Forelimb muscle (tissue), 1 donor: Measurements from ENCODE around the gene NFKB1. TPM values are rescaled to one million over a fixed set of nuclear protein-coding genes. Genes with fewer than 3 reads are reported as not detected.
"Not testable (repeated sequence)": the region's sequence is repeated elsewhere in the genome, so short reads cannot be mapped to it uniquely, and the experiment has no call there.

Source experiments
- DNase-seq: peaks from one replicate; pipeline ENCODE4 v3.0.0-alpha.2; 2013; ENCODE audit warnings: low read depth
- polyA plus RNA-seq: library from polyadenylated mRNA; unstranded; fragments of 120-200 nt; gene quantifications from one replicate; pipeline ENCODE4 v1.2.1, GENCODE V29; 2013; ENCODE audit not compliant: insufficient read length

Gene NFKB1, protein sequence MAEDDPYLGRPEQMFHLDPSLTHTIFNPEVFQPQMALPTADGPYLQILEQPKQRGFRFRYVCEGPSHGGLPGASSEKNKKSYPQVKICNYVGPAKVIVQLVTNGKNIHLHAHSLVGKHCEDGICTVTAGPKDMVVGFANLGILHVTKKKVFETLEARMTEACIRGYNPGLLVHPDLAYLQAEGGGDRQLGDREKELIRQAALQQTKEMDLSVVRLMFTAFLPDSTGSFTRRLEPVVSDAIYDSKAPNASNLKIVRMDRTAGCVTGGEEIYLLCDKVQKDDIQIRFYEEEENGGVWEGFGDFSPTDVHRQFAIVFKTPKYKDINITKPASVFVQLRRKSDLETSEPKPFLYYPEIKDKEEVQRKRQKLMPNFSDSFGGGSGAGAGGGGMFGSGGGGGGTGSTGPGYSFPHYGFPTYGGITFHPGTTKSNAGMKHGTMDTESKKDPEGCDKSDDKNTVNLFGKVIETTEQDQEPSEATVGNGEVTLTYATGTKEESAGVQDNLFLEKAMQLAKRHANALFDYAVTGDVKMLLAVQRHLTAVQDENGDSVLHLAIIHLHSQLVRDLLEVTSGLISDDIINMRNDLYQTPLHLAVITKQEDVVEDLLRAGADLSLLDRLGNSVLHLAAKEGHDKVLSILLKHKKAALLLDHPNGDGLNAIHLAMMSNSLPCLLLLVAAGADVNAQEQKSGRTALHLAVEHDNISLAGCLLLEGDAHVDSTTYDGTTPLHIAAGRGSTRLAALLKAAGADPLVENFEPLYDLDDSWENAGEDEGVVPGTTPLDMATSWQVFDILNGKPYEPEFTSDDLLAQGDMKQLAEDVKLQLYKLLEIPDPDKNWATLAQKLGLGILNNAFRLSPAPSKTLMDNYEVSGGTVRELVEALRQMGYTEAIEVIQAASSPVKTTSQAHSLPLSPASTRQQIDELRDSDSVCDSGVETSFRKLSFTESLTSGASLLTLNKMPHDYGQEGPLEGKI
- polyA plus RNA-seq, result 17.0 TPM

DNA sequence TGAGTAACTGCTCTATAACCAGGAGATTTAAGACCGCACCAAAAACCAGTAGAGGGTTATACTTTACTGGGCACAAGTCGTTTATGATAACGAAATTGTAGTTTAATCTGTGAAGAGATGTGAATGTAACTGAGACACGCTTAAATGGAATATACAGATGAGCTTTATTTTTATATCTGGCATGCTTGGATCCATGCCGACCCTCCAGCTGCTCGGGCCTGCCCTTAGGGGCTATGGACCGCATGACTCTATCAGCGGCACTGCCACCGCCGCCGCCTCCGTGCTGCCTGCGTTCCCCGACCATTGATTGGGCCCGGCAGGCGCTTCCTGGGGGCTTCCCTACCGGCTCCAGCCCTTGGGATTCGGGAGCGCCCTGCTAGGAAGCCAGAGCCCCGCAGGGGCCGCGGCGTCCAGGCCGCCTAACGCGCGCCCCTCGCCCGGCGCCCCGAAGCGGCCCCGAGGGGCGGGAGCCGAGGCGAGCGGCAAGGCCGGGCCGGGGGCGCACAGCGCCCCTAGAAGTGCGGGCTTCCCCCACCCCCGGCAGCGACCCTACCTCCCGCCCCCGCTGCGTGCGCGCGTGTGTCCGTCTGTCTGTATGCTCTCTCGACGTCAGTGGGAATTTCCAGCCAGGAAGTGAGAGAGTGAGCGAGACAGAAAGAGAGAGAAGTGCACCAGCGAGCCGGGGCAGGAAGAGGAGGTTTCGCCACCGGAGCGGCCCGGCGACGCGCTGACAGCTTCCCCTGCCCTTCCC lies at the start of gene NFKB1:
Gene NFKB1, plus strand, starts transcription at position 664 of the 751 bp plus-strand sequence. CDS start 24,160 bp downstream, outside the sequence.
- peak; percentile 52 for DNase-seq

DNA sequence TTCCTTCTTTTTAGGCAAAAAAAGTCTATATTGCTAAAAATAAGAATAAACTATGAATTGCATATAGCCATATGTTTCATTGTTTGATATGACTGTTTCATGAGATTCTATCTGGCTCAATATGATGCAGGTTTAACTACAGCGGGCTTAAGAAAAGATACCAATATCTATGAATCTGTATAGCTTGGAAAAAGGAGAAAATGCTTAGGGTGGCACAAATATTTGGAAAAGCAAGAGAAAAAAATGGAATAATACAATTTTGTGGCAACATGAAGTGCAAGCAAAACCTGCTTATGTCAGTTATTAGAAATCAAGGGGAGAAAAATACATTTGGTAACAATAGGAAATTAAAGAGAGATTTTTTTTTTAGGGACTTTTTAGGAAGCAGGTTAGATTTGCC lies 48.3 kb upstream of the NFKB1 start:
- DNase-seq, result no peak

DNA sequence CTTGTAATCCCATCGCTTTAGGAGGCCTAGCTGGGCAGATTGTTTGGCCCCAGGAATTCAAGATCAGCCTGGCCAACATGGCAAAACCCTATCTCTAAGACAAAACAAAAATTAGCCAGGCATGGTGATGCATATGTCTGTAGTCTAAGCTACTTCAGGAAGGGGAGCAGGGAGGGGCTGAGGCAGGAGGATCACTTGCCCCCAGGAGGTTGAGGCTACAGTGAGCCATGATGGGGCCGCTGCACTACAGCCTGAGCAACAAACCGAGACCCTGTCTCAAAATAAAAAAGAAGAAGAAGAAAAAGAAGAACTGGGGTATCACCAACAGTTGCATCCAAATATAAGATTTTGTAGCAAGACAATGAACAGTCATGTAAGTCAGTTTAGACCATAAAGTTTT lies 47.3 kb upstream of the NFKB1 start:
- DNase-seq, result no peak

DNA sequence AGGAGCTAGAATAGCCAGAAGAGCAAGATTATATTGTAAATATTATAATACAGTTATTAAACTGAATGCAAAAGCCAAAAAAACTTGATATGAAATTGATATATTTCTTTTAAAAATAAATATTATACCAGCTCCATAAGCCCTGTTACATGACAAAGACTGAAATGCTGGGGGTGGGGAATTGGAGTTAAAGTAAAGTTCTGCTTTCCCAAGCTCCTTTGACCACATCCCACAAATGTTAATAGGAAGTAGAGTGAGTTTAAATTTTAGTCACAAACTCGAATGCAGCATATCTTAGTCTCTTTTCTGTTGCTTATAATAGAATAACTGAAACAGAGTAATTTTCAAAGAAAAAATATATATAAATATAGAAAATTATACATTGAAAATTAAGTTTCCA lies 46.9 kb upstream of the NFKB1 start:
- no peak for DNase-seq

DNA sequence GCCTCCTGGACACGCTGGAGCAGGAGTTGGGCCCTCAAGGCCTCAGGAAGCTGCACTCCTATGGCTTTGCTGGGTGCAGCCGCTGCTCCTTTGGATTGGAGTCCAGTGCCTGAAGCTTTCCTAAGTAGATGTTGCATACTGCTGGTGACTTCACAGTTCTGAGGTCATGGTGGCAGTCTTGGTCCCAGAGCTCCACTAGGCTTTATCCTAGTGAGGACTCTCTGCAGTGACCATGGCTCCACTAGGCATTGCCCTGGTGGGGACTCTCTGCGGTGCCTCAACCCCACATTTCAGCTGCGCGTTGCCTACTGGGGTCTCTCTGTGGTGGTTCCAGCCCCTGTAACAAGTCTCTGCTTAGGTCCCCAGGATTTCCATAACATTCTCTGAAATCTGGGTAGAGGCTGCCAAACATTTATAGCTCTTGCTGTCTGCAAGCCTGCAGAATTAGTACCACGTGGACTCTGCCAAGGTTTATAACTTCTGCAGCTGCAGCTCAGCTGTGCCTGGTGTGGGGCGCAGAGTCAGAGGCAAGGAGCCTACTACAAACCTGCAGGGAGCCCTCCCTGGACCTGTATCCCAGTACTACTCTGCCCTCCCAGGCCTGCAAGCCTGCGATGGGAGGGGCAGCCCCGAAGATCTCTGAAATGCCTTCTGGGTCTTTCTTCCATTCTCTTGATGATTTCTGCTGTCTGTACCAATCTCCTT lies 46.0 kb upstream of the NFKB1 start:
- DNase-seq, result no peak

DNA sequence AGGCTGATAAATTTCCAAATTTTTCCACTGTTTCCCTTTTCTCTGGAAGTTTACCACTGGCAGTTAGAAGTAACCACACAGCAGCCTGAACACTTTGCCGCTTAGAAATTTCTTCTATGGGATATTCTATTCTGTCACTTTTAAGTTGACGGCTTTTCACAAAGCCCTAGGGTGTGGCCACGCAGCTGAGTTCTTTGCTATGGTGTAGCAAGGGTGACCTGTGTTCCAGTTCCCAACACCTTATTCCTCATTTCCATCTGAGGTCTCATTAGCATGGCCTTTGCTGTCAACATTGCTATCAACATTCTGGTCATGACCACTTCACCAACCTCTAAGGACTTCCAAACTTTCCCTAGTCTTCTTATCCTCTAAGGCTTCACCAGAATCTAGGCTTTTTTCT lies 45.4 kb upstream of the NFKB1 start:
- DNase-seq, result no peak

DNA sequence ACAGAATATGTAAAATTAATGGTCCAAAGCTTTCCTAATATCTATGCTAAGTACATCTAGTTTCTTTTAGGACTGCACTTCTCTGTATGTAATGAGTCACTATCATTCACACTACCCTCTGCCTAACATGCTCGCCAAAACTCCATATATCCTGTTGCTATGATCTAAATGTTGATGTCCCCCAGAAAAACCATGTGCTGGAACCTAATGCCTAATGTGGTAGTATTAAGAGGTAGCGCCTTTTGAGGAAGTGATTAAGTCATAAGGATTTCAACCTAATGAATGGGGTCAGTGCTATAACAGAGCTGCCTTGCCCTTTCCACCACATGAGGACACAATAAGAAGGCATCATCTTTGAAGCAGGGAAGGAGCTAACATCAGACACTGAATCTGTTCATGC lies 34.9 kb upstream of the NFKB1 start:
- DNase-seq, result no peak

DNA sequence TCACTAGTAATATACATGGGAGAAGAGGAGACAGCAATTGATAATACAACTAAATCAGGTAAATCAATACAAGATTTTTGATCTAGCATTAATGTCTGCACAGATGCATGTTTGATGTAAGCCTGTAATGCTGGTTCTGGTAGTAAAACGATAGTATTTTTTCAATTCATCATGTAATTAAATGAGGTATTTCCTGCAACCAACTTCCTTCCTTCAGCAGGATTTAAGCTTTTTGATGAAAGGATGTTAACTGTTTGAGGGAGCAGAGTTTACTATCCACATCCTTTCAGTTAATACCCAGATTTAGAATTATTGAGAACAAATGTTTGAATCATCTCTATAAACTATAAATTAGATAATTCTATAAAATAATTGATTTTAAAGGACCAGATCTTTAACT lies 31.4 kb upstream of the NFKB1 start:
- no peak for DNase-seq

DNA sequence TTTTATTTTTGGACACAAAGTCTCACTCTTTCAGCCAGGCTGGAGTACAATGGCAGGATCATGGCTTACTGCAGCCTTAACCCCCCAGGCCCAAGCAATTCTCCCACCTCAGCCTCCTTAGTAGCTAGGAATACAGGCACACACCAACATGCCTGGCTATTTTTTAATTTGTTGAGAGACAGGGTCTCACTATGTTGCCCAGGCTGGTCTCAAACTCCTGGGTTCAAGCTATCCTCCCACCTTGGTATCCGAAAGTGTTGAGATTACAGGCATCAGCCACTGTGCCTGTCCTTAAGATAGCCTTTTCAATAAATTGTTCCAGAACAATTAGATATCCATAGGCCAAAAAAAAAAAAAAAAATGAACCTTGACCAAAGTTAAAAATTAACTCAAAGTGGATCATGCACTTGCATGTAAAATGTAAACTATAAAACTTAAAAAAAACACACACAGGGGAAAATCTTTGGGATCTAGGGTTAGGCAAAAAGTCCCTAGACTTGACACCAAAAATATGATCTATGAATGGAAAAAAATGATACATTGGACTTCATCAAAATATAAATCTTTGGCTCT lies 28.6 kb upstream of the NFKB1 start:
- DNase-seq, result no peak

DNA sequence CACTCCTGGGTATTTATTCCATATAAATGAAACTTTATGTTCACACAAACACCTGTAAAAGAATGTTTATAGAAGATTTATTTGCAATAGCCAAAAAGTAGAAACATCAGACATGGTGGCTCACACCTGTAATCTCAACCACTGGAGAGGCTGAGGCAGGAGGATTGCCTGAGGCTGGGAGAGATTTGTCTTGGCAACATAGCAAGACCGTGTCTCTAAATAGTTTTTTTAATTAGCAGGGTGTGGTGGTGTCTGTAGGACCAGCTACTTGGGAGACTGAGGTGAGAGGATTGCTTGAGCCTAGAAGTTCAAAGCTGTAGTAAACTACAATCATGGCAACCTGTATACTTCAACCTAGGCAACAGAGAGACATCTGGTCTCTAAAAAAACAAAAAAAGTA lies 27.7 kb upstream of the NFKB1 start:
- no peak for DNase-seq

DNA sequence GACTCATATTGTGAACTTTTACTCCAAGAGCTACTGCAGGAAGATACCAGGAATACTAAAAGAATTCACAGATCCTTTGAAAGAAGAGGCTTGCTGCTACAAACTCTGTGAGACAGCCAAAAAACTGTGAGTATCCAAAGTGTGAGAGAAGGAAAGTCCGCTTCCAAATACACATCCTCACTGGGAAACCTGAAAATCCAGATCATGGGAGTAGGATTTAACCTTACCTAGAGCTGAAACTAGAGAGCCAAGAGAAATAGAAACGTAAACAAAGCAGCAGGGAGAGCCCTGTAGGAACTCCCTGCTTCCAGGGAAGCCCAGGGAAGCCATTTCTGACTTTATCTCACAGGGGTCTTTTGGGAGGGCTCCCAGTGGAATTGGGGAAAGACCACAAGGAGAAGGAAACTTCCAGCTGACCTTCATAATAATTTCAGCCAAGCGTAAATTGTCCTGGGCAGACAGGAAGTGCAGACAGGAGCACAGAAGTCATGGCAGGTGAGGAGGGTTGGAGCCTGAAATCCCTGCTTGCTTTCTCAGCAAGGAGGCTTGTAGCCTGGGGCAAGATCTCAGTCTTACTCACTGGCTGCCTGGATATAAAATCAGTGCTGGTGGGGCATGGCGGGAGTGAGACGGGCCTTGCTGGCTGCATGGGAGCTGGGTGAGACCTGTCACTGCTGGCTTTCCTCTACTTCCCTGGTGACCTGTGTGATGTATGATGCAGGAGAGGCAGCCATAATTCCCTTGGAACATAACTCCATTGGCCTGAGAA lies 26.2 kb upstream of the NFKB1 start:
- DNase-seq, result no peak

DNA sequence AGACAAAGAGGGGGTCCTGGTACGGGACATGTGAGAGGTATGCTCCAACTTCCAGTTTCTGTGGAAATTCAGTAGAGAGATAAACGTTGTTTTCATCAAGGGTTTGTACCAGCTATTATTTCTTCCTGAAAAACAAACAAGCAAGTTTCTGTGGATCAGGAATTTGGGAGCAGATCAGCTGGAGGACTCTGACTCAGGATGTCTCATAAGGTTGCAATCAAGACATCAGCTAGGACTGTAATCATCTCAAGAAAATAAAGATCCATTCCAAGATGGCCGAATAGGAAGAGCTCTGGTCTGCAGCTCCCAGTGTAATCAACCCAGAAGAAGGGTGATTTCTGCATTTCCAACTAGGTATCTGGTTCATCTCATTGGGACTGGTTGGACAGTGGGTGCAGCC lies 23.5 kb upstream of the NFKB1 start:
- DNase-seq, result no peak

DNA sequence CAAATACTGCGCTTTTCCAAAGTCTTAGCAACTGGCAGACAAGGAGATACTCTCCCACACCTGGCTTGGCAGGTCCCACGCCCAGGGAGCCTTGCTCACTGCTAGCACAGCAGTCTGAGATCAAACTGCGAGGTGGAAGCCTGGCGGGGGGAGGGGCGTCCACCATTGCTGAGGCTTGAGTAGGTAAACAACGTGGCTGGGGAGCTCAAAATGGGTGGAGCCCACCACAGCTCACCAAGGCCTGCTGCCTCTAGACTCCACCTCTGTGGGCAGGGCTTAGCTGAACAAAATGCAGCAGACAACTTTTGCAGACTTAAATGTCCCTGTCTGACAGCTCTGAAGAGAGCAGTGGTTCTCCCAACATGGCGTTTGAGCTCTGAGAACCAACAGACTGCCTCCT lies 23.0 kb upstream of the NFKB1 start:
- DNase-seq, result no peak

DNA sequence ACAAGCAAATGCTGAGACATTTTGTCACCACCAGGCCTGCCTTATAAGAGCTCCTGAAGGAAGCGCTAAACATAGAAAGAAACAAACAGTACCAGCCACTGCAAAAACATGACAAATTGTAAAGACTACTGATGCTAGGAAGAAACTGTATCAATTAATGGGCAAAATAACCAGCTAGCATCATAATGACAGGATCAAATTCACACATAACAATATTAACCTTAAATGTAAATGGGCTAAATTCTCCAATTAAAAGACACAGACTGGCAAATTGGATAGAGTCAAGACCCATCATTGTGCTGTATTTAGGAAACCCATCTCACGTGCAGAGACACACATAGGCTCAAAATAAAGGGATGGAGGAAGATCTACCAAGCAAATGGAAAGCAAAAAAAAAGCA lies 21.3 kb upstream of the NFKB1 start:
- not testable (repeated sequence) for DNase-seq

DNA sequence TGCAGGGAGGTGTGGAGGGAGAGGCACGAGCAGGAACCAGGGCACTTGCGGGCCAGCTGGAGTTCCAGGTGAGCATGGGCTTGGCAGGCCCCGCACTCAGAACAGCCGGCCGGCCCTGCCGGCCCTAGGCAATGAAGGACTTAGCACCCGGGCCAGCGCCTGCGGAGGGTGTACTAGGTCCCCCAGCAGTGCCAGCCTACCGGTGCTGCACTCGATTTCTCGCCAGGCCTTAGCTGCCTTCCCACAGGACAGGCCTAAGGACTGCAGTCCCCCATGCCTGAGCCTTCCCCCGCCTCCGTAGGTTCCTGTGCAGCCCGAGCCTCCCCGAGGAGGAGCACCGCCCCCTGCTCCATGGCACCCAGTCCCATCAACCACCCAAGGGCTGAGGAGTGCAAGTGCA lies 18.0 kb upstream of the NFKB1 start:
- DNase-seq, result no peak

DNA sequence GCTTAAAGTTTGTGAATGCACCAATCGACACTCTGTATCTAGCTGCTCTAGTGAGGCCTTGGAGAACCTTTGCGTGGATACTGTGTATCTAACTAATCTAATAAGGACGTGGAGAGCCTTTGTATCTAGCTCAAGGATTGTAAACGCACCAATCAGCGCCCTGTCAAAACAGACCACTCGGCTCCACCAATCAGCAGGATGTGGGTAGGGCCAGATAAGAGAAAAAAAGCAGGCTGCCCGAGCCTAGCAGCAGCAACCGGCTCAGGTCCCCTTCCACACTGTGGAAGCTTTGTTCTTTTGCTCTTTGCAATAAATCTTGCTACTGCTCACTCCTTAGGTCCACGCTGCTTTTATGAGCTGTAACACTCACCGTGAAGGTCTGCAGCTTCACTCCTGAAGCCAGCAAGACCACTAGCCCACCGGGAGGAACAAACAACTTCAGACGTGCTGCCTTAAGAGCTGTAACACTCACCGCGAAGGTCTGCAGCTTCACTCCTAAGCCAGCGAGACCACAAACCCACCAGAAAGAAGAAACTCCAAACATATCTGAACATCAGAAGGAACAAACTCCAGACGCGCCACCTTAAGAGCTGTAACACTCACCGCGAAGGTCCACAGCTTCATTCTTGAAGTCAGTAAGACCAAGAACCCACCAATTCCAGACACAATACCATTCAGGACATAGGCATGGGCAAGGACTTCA lies 17.0 kb upstream of the NFKB1 start:
- not testable (repeated sequence) for DNase-seq

DNA sequence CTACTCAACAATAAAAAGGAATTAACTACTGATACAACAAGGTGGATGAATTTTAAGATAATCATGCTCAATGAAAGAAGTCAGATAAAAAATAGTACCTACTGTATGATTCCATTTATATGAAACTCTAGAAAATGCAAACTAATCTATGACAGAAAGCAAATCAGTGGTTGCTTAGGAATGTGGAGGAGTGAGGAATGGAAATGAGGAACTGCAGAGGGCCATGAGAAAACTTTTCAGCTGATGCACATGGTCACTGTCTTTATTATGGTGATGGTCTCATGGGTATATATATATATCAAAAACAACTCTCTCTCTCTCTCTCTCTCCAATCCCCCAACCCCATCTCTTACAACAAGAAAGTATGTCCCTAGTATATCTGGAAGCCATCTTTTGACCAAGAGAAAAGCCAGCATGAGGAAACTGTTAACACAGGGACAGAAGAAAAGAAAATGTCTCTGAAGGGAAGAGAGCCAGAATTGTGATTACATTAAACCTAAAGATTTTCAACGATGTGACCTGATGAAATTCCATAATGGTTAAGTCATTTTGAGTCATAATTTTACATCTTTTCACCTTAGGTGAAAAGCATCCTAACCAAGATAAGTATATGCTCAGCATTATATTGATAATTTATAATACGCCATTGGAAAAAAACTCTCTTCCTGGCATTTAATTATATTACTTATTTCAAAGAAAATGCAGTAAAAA lies 8.5 kb upstream of the NFKB1 start:
- no peak for DNase-seq

DNA sequence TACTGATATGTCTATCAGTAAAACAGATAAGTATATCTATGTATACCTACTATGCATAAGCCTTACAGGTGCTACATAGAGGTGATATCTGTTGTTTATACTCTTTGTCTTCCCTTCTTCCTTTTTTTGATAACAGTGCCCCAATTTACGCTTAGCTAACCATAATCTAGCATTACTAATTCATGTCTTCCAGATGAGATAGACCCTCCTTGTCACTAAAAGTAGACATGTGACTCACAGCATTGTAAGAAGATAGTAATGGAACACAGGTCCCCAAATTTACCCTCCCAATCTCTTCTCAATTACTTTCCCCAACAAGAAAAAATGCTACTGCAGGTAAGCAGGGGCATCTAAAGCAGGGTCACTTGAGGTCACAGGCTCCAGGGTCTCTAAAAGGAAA lies 7.9 kb upstream of the NFKB1 start:
- no peak for DNase-seq

DNA sequence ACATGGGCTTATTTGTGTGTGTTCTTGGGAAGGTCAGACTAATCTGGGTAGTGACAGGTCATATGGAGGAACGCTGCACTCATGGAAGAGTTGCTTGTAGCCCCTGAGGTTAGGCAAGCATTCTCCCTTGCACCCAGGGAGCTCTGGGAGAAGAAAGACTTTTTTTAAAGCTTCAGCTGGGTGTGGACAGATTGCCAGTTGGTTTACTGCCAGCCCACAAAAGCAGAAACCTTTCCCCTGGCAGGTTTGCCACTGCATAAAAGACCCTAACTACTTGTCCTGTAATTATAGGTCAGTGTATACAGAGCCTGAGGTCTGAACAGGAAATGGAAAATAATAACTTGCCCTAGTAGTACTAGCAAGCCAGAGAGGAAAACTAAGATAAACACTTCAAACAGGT lies 7.4 kb upstream of the NFKB1 start:
- DNase-seq, result no peak
